Liver (tissue), 9 donors: ENCODE data around the gene ACVR1. TPM values are rescaled to one million over a fixed set of nuclear protein-coding genes. Genes with fewer than 3 reads are reported as not detected.

Experiments used
- DNase-seq: peaks from one replicate; pipeline ENCODE4 v3.0.0-alpha.2; 2017; ENCODE audit warnings: low spot score
- H3K27ac ChIP-seq, 2 donors: one replicate each; pipeline ENCODE4 v1.7.0; 2013; ENCODE audit warnings: inconsistent platforms in 2 of 2, low read length in 2 of 2, control low read depth in 1 of 2, low read depth in 1 of 2, mild to moderate bottlenecking in 1 of 2
- H3K27me3 ChIP-seq, 4 donors: one replicate each; pipeline versions ENCODE4 v1.6.1 to v1.7.0; 2013; ENCODE audit warnings: low read length in 3 of 4, inconsistent platforms in 1 of 4, mild to moderate bottlenecking in 1 of 4, moderate library complexity in 1 of 4; ENCODE audit not compliant: control insufficient read depth in 4 of 4, insufficient read depth in 4 of 4
- H3K36me3 ChIP-seq, 4 donors: one replicate each; pipeline versions ENCODE4 v1.6.1 to v1.7.0; 2013; ENCODE audit warnings: low read length in 3 of 4, mild to moderate bottlenecking in 3 of 4, low read depth in 1 of 4, moderate library complexity in 1 of 4; ENCODE audit not compliant: control insufficient read depth in 4 of 4, insufficient read depth in 3 of 4
- H3K4me1 ChIP-seq, 4 donors: one replicate each; pipeline versions ENCODE4 v1.6.1 to v1.7.0; 2013; ENCODE audit warnings: low read length in 3 of 4, mild to moderate bottlenecking in 3 of 4, moderate library complexity in 1 of 4; ENCODE audit not compliant: control insufficient read depth in 4 of 4, insufficient read depth in 4 of 4
- H3K4me3 ChIP-seq, 3 donors: one replicate each; pipeline versions ENCODE4 v1.6.1 to v1.7.0; 2013; ENCODE audit warnings: low read length in 3 of 3, control low read depth in 1 of 3, low read depth in 1 of 3, mild to moderate bottlenecking in 1 of 3
- H3K9ac ChIP-seq, 2 donors: one replicate each; pipeline ENCODE4 v1.7.0; 2013; ENCODE audit warnings: low read length in 2 of 2, mild to moderate bottlenecking in 2 of 2, moderate library complexity in 2 of 2, control low read depth in 1 of 2, low read depth in 1 of 2
- H3K9me3 ChIP-seq, 4 donors: one replicate each; pipeline versions ENCODE4 v1.6.1 to v1.7.0; 2013; ENCODE audit warnings: low read length in 3 of 4; ENCODE audit not compliant: control insufficient read depth in 4 of 4
- FOXA2 ChIP-seq: IDR thresholded peaks from 2 replicates; pipeline ENCODE4 v1.6.1; 2016; ENCODE audit warnings: antibody characterized with exemption
- GABPA ChIP-seq, 2 donors: IDR thresholded peaks in 1 of 2; conservative IDR thresholded peaks in 1 of 2; 2 replicates each; pipeline ENCODE4 v1.6.1; 2016; ENCODE audit warnings: antibody characterized with exemption in 2 of 2, mild to moderate bottlenecking in 1 of 2, moderate library complexity in 1 of 2
- HNF4A ChIP-seq, 2 donors: conservative IDR thresholded peaks; 2 replicates each; pipeline ENCODE4 v1.6.1; 2016; ENCODE audit warnings: antibody characterized with exemption in 2 of 2, mild to moderate bottlenecking in 2 of 2
- HNF4G ChIP-seq: IDR thresholded peaks from 2 replicates; pipeline ENCODE4 v1.6.1; 2016; ENCODE audit warnings: antibody characterized with exemption
- JUND ChIP-seq, 2 donors: IDR thresholded peaks; 2 replicates each; pipeline ENCODE4 v1.6.1; 2016; ENCODE audit warnings: antibody characterized with exemption in 2 of 2
- RAD21 ChIP-seq, 2 donors: IDR thresholded peaks; 2 replicates each; pipeline ENCODE4 v1.6.1; 2016; ENCODE audit warnings: antibody characterized with exemption in 2 of 2, mild to moderate bottlenecking in 2 of 2
- TAF1 ChIP-seq: conservative IDR thresholded peaks from 2 replicates; pipeline ENCODE4 v1.6.1; 2016; ENCODE audit warnings: antibody characterized with exemption, mild to moderate bottlenecking
- ZBTB33 ChIP-seq: IDR thresholded peaks from 2 replicates; pipeline ENCODE4 v1.6.1; 2016; ENCODE audit warnings: antibody characterized with exemption
- WGBS: extraction: QIAGEN DNeasy Blood & Tissue Kit; methylation state at CpG from one replicate; pipeline ENCODE4 v1.1.7; 2013; 5-methylcytosine and 5-hydroxymethylcytosine counted together
- polyA plus RNA-seq, 2 donors: library from polyadenylated mRNA; stranded (reverse) in 1 of 2; unstranded in 1 of 2; fragments of 200-250 nt in 1 of 2; fragments of >200 nt in 1 of 2; fragmentation: Nextera tagmentation in 1 of 2; extraction: Ambion mirVana in 1 of 2; gene quantifications; one replicate each; pipeline versions ENCODE4 v1.2.1 to v1.2.3, GENCODE V29; 2013 to 2015
- total RNA-seq, 2 donors: library from RNA; depleted of rRNA; stranded (reverse); fragments of >200 nt; gene quantifications; one replicate each; pipeline ENCODE4 v1.2.3, GENCODE V29; 2014
- TF ChIP-seq, protein P1 (sequence below): fragments of 150-350 bp; IDR thresholded peaks from 2 replicates; pipeline ENCODE4 v1.5.1; 2017; ENCODE audit warnings: improper control_type of control experiment, low read depth, low read length; ENCODE audit not compliant: missing input control
- TF ChIP-seq, protein P2 (sequence below): IDR thresholded peaks from 2 replicates; pipeline ENCODE4 v1.6.1; 2016; ENCODE audit warnings: antibody characterized with exemption
- donor health status: healthy.
- donor health status: healthy.
- donor health status: healthy.
- donor health status: healthy.
- donor health status: healthy.

ACVR1 gene
- total and polyA plus RNA-seq, 4 donors = 6.2 to 20.4 (median 8.5) TPM

GRCh38 chr2:157782057-157782845 is 93.9 kb downstream of the ACVR1 start:
- Histone ChIP-seq H3K27me3 (no peaks in the 10 kb centered on the region), H3K9me3 (no peaks in the 10 kb centered on the region), H3K27ac (peak overlapping the region in 1 of 2 donors; percentile 23), H3K4me1 (peaks cover 8 to 55% (median 43%) of the 10 kb centered on the region in 4 donors), H3K9ac (no peak overlapping the region), H3K36me3 (peaks cover 7 to 20% (median 13%) of the 10 kb centered on the region in 4 donors), H3K4me3 (no peak overlapping the region)
- DNase-seq = no peak
- TF ChIP-seq JUND (IDR thresholded peaks at IDR 0.05) = no peak
- TF ChIP-seq HNF4A (conservative IDR thresholded peaks at IDR 0.05) = peak in 1 of 2 donors; percentile 1
- peak; percentile 37 to 65 for TF ChIP-seq RAD21 (IDR thresholded peaks at IDR 0.05)
- no peak for TF ChIP-seq HNF4G
- TF ChIP-seq, protein P1, sequence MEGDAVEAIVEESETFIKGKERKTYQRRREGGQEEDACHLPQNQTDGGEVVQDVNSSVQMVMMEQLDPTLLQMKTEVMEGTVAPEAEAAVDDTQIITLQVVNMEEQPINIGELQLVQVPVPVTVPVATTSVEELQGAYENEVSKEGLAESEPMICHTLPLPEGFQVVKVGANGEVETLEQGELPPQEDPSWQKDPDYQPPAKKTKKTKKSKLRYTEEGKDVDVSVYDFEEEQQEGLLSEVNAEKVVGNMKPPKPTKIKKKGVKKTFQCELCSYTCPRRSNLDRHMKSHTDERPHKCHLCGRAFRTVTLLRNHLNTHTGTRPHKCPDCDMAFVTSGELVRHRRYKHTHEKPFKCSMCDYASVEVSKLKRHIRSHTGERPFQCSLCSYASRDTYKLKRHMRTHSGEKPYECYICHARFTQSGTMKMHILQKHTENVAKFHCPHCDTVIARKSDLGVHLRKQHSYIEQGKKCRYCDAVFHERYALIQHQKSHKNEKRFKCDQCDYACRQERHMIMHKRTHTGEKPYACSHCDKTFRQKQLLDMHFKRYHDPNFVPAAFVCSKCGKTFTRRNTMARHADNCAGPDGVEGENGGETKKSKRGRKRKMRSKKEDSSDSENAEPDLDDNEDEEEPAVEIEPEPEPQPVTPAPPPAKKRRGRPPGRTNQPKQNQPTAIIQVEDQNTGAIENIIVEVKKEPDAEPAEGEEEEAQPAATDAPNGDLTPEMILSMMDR = peak; percentile 27
- WGBS = 67% methylated on average over 4 of the region's 4 CpGs

DNA sequence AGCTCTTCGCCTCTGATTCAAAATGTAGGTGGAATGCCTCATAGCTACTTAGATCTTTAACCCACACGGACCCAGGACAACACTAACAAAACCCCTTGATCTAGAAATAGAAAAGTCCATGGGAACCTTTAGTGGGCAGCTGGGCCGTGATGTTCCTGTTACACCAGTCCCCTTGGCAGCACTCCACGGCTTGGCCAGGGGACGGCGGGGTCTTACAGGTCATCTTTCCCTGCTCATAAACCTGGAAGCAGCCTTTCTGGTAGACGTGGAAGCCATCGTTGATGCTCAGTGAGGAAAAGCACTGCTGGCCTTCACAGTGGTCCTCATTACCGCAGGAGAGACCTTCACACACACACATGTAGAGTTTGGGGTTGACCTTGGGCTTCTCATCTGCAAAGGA is 95.9 kb downstream of the ACVR1 start:
- WGBS = 88% methylated on average over 9 of the region's 9 CpGs
- Histone ChIP-seq H3K36me3 (peaks cover 7 to 33% (median 22%) of the 10 kb centered on the region in 4 donors), H3K4me3 (no peak overlapping the region), H3K9ac (no peak overlapping the region), H3K4me1 (peaks cover 6 to 39% (median 32%) of the 10 kb centered on the region in 4 donors), H3K9me3 (no peaks in the 10 kb centered on the region), H3K27ac (no peak overlapping the region), H3K27me3 (no peaks in the 10 kb centered on the region)
- no peak for DNase-seq
- TF ChIP-seq RAD21 (IDR thresholded peaks at IDR 0.05) = no peak
- TF ChIP-seq HNF4A (conservative IDR thresholded peaks at IDR 0.05) = no peak
- no peak for TF ChIP-seq HNF4G
- TF ChIP-seq GABPA (IDR thresholded peaks at IDR 0.05 in 1 of 2, conservative IDR thresholded peaks at IDR 0.05 in 1 of 2) = no peak
- TF ChIP-seq, protein P2, sequence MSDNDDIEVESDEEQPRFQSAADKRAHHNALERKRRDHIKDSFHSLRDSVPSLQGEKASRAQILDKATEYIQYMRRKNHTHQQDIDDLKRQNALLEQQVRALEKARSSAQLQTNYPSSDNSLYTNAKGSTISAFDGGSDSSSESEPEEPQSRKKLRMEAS = no peak
- no peak for TF ChIP-seq FOXA2
- TF ChIP-seq TAF1 = no peak

DNA sequence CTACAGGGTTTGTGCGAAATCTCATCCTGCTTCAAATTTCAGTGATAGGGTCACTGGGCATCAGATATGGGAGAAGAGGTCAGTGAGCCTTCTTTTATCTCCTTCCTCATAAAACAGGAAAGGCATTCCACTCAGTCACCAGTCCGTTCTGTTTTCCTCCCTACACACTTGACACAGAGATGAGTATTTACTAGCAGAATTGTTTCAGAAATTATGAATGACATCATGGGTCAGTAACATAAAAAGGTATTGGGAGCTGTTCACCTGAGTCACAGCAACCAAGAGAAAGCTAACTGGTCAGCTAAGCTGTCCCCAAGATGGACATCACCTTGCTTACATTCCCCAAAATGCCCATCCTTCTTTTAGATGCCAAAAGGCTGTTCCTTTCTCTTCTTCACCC is 96.3 kb downstream of the ACVR1 start:
- H3K4me1 ChIP-seq = peaks cover 5 to 35% (median 28%) of the 10 kb centered on the region in 4 donors
- no peak for DNase-seq
- peaks cover 7 to 37% (median 25%) of the 10 kb centered on the region in 4 donors for H3K36me3 ChIP-seq
- no peak for TF ChIP-seq ZBTB33
- TF ChIP-seq JUND (IDR thresholded peaks at IDR 0.05) = no peak
- no peaks in the 10 kb centered on the region for H3K27me3 ChIP-seq
- H3K4me3 ChIP-seq = no peak overlapping the region
- no peak overlapping the region for H3K27ac ChIP-seq
- H3K9ac ChIP-seq = no peak overlapping the region
- 47% methylated on average over 2 of the region's 2 CpGs for WGBS
- H3K9me3 ChIP-seq = no peaks in the 10 kb centered on the region
